HG03139 (cell line): ENCODE measurements around the gene THSD8.
"Not testable (repeated sequence)": the region's sequence is repeated elsewhere in the genome, so short reads cannot be mapped to it uniquely, and the experiment has no call there.

Experiments used
- ATAC-seq: cut with Tn5 transposase; IDR thresholded peaks from one replicate; pipeline ENCODE4 v1.9.1; 2021; ENCODE audit not compliant: unreplicated experiment

Gene THSD8

DNA sequence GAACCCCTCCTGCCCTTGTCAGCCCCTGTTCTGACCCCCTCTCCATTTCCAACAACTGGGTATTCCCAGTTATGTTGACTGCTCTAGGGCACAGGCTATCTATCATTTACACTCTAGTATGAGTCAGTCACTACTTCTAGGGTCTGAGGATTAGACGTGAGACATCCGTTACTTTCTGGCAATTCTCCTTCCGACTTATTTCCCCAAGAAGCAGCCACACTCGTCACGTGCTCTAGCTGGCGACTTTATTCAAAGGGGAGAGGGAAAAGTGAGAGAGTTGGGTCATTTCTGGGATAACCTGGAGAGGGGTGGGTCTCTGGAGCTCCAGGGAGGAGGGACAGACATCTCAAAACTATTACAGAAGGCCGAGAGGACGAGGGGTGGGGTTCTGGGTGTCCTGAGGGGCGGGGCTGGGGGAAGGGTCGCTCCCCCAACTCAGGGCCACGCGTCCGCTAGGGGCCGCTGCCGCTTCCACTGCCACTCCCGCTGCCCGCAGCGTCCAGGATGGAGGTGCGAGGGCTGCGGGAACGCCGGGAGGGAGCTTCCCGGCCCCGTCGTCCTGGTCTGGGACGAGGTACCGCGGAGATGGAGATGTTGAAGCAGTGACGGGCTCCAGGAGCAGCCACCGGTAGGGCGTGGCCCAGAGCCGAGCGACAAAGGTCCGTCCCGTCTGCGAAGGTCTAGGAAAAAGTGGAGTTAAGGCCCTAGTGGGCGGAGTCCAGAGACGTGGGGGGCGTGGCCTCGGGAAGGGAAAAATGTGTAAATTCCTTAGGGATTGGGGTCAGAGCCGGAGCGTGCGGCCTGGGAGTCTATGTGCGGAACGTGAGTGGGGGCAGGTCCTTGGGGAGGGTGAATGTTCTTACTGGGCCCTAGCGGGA, 23.6 kb downstream of the THSD8 start:
- ATAC-seq = no peak

DNA sequence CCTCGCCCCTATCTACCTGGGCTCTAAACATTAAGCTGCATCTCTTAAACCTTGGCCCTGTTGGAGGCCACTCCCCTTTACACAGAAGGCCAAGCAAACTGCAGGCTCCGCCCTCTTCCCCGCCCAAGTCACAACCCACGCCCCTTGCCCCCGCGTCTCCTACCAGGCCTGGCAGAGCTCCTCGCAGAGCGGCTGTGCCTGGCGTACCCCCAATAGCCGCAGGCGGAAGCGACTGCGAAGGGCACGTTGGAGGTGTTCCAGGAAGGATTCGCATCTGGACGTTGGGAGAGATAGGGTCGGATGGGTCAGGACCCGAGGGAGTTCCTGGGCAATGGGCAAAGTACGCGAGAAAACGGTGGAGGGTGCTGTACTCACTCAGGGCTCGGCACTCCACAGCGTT, 26.6 kb downstream of the THSD8 start:
- no peak for ATAC-seq

DNA sequence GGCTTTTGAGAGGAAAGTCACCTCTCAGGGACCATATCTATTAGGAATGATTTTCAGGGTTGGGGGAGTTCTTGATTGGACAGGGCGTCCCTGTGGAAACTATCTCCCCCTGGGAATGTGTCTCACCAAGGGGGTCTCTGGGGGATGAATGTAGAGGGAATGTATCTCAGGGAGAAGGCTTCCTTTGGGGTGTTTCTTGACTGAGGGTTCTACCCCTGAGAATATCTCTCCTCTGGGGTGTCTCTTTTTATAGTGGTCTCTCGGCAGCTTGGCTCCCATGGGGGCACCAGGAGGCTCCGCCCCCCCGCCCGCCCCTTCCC, 31.5 kb downstream of the THSD8 start:
- ATAC-seq = no peak

DNA sequence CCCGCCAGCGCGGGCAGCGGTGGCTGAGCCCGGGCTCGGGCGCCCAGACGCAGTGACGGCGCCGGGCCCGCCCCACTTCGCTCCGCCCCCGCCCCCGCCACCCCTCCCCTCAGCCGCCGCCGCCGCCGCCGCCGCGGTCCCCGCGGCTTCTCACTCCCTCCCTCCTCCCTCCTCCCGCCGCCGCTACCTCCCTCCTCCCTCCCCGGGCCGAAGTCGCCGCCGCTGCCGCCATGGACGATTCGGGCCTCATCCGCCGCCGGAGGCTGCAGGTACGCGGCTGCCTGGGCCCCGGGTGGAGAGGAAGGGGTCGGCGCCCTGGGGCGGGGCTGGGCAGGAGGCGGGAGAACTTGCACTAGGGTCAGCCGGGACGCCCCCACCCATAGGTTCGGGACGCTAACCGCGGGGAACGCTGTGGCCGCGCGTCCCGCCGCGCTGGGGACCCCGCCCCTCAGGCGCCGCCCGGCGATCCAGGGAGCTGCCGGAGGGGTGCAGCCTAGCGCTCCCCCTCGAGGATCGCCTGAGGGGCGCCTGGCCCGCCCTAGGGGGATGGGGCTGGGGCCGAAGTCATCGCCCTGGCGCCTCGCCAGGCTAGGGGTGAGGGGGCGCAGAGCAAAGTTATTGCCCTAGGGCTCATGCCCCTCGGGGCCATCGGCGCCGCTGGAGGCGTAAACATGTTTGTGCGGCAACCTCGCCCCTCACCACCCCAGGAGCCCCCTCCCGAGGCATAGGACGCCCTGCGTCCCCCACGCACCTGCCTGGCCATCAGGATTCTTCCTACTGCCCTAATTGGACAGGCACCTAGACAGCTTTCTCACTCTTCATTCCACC, 32.1 kb downstream of the THSD8 start:
- ATAC-seq = no peak

DNA sequence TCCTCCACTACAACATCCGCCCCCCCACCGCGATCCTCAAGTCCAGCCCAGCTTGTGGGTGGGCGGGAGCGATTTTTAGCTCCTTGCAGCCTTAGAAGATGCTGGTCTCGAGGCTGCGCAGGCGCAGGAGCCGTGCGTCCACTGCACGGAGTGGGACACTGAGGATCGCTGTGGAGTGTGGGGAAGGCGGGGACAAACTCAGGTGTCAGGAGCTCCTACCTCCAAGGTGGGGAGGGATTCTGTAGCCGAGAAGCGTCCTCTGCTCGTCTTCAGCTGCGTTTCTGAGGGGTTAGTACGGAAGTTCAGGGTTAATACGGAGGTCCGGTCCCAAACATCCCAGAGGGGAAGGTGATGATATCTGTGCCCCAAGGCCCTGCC, 32.7 kb downstream of the THSD8 start, which contains the start of gene RTBDN:
TSS of gene RTBDN (minus strand) at position 14 of the 378 bp plus-strand sequence. CDS start 4,600 bp downstream, outside the sequence.
- no peak for ATAC-seq

DNA sequence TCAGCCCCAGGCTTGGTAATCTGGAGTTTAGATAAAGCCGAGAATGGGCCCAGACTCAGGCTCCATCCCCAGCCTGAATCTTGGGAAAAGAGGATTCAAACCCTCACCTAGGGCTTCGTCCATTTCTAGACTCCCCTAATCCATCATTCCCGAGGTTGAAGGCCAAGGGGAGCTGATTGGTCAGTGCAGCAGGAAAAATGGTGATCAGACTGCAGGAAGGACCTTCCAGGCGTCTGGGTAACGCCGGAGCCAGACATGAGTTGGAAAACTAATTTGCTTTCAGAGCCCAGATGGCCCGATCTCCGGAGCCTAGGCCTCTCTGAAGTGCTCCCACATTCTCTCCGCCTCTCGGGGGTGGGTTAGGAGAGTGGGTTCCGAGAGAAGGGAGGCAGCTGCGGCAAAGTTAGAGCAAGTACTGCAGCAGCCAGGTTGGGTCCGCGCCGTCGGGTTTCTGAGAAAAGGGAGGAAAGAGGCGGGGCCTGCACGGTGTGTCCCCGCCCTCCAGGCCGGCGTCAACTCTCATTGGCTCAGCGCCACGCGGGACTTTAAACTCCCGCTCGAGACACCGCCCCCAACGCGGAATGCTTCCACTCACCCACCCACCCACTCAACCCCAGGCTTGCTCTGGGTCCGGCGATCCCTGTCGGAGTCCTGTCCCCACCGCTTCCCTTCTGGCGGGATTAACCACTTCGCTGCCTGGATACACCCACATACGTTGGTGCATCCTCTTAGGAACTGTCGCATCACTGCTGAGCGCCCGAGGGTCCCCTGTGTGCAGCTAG, 33.3 kb downstream of the THSD8 start:
- ATAC-seq = no peak

DNA sequence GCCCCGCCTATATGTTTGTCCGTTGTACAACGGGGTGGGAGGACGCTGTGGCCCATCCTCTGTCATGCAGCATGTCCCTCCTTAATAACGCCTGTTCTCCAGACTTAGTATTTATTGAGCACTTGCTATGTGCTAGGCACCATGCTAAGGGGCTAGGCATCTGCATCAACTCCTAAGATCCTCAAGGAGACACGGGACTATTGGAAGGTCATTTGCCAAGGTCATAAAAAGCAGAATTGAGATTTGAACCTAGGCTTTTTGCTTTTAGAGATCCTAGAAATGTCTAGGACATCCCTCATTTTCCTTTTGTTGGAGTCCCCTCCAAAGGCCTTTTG, 34.6 kb downstream of the THSD8 start:
- ATAC-seq = no peak

DNA sequence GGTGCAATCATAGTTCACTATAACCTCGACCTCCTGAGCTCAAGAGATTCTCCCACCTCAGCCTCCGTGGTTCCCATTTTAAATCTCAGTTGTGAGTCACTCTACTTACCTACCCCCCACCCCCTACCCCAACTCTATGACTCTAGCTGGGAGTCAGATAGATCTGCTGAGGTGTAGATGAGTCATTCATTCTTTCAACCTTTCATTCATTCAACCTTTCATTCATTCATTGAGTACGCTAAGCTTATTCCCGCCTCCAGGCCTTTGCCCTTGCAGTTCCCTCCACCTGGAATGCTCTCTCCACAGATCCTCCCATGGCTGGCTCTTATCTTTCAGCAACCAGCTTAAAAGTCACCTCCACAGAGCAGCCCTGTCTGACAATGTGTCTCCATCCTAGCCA, 35.4 kb downstream of the THSD8 start:
- no peak for ATAC-seq

DNA sequence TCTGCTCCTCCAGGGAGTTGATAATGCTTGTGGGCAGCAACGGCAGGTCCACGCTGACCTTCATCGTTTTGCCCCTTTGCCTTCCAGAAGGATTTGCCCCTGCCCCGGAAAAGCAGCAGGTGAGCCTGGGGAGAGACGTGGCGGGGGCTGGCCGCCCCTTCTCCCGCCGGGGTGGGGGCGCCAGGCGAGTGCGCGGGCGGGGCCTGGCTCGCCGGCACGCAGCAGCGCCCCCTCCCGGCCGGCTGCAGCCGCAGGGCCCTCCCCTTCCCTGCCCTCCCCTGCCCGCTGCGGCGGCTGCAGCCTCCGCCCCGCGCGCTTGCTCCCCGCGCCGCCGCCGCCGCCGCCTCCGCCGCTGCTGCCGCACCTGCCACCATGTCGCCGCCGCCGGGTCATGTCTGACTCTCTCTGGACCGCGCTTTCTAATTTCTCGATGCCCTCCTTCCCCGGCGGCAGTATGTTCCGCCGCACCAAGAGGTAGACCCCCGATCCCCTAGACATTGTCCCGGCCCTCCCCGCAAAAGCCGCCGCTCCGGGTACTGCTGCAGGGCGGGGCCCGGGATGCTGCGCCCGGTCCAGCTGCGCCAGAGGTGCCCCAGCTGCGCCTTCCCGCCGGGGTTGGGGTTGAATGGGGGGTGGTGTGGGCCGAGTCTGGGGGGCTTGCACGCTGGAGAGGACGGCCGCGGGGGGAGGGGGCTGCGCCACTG, 36.5 kb downstream of the THSD8 start, which contains the start of gene MAST1:
TSS of gene MAST1 (plus strand) at position 334 of the 704 bp plus-strand sequence. CDS start at position 392, 58 bp downstream.
- no peak for ATAC-seq

DNA sequence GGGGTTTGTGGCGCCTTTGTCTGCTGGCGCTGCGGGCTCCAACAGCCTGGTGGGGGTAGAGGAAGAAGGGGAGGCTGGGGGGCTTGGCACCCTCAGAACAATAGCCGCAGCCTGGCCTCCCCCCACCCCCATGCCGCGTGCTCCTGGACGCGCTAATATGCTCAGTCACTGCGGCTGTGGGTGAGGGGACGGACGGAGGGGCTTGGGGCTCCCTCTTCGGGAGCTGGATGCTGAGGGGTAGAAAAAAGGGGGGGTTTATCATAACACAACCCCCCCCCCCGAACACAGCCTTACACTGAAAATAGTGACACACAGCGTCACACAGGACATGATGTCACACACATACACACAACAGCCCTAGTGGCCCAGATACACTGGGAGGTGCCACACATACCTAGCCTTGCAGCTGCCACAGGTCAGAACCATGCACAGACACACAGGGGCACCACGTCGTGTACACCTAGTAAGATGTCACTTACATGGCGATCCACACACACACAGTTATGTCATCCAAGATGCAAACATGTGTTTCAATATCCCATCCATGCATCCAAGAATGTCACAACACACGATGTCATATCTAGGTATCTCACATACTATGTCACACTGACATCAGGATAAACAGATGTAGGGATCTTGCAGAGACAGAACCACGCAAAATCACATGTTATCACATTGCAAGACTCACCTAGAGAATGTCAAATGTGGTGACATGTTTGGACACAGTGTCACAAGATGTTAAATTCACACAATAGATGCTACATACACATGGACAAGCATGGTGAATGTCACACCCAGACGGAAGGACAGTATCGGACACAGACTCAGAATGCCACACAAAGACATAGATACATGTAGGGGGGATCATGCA, 37.3 kb downstream of the THSD8 start:
- ATAC-seq = no peak

DNA sequence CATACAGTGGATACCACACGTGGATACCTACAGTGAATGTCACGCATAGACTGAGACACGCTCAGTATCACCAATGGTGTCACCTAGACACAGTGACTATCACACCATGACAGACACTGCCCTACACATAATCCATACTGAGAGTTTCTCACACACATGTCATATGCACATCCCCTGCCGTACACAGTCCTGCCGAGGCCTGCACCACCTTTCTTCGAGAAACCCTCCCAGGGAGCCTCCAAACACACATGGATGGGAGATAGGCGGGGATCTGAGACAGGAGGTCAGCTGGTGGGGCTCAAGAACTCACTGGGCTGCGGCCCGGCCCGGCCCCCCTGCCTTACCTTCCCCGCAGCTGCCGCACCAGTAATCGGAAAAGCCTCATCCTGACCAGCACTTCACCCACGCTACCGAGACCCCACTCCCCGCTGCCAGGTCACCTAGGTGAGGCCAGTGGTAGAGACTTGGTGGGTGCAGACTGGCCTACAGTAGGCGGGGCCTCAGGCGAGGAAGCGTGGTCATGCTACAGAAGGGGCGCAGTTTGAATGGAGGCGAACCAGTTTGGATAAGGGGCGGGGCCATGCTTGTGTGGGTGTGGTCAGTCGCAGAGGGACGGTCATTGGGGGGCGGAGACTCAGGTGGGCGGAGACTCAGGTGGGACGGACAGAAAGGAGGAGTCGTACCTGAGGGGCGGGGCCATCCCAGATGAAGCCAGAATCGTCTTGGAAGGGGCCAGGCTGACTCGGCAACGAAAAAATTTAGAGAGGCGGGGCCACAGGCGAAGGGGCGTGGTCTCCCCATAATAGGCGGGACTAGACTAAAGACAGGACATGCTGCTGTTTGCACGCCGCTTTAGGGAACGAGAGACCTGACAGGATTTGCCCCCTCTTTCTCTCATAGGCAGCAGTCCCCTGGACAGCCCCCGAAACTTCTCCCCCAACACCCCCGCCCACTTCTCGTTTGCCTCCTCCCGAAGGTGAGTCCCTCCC, 38.5 kb downstream of the THSD8 start:
- no peak for ATAC-seq

DNA sequence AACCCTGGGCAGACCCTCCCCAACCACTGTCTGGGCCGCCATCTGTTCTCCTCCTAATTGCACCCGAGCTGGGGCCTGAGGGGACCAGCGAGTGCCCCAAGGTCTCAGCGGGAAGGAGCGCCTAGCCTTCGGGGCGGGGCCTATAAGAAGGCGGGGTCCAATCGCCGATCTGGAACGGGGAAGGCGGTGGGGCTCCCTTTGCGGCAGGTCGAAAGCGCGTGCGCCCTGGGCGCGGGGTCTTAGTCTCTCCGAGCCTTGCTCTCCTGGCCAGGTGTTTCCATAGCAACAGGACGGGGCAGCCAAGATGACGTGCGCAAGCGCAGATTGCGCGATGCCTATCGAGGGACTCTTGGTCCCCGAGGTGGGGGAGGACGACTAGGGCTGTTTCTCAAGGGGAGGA, 39.2 kb downstream of the THSD8 start:
- no peak for ATAC-seq

DNA sequence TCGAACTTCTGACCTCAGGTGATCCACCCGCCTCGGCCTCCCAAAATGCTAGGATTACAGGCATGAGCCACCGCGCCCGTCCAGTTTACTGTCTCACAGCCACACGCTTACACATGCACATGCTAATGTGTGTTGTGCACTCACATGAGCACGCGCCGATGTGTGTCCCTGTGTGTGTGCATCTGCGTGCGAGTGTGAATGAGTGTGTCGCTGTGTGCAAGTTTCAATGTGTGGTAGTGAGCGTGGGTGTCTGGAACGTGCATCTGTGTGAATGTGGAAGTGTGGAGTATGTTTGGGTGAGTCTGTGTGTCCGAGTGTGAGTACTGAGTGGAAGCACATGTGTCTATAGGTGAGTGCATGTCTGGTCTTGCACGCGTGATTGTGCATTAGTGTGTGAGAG, 40.6 kb downstream of the THSD8 start:
- ATAC-seq = no peak

DNA sequence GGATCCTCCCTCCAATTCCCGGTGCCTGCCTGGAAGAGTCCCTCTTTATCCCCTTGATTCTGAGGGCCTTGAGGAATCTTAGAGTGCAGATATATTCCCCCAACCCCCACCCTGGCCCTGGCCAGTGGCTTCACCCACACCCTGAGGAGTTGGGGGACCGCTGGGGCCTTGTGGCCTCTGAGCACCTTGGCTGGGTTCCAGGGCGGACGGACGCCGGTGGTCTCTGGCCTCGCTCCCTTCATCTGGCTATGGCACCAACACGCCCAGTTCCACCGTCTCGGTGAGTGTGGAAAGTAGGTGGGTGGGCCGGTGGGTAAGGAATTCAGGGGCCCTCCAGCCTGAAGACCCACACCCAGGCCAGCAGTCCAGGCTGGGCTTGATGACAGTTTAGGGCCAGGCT, 41.5 kb downstream of the THSD8 start:
- ATAC-seq = no peak

DNA sequence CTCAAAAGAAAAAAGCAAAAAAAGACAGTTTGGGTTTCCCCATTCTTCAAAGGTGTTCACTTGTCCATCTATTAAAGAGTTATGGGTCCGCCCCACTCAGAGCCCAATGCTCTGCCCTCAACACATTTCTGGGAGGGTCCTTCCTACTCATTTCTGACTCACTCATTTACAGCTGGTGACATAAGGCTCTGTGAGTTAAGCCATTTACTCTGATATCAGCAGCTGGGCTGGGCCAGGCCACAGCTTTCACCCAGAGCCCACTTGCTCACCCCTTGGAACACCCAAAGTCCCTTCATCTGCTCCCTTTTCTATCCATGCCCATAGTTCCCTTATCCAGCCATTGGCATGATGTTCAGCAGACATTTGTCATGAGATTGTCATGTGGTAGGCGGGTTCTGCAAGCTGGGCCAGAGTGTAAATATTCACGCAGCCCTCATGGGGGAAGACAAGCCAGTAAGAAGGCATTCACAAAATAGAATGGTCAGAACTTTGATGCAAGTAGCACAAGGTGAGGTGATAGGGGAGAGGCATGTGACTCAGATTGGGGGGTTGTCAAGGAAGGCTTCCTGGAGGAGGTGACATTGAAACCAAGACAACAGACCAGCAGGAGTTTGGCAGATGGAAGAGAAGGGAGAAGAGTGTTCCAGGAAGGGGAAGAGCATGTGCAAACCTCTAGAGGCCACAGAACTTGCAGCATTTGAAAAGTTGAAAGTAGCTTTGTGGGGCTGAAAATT, 42.3 kb downstream of the THSD8 start:
- ATAC-seq = no peak

DNA sequence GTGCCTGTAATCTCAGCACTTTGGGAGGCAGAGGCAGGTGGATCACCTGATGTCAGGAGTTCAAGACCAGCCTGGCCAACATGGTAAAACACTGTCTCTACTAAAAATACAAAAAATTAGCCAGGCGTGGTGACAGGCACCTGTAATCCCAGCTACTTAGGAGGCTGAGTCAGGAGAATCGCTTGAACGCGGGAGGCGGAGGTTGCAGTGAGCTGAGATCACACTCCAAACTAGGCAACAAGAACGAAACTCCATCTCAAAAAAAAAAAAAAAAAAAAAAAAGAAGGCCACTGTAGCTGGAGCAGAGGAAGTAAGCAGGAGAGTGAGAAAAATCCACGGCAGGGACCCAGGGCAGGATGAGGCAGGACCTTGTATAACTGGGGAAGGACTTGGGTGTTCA, 44.7 kb downstream of the THSD8 start:
- not testable (repeated sequence) for ATAC-seq

DNA sequence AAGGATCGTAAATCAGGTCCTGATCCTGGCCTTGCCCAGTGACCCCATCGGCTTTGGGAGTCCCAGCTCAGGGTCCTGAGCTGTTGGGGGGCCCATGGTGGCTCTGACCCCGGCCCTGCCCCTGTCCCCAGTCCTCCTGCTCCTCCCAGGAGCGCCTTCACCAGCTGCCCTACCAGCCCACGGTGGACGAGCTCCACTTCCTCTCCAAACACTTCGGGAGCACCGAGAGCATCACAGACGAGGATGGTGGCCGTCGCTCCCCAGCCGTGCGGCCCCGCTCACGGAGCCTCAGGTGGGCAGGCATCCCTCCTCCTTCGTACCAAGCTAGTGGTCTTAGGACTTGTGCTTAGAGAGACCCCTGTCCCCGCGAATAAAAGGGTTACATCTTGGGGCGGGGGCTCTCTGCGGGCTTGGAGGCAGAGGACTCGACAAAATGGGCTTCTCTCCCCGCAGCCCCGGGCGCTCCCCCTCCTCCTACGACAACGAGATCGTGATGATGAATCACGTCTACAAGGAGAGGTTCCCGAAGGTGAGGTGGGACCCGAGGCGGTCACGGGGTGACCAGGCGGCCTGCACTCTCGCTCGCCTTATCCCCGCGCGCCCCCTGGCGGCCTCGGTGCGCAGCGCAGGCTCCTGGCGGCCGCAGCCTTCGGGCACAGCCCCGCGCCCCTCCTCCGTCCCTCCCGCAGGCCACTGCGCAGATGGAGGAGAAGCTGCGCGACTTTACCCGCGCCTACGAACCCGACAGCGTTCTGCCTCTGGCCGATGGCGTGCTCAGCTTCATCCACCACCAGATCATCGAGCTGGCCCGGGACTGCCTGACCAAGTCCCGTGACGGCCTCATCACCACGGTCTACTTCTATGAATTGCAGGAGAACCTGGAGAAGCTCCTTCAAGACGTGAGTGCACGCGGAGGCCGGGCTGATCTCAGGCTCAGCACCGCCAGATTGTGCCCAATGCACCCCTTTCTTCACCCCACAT, 45.6 kb downstream of the THSD8 start:
- no peak for ATAC-seq
